GM18520 (cell line): ENCODE results near the gene BCO2.

Experiments used
- ATAC-seq: cut with Tn5 transposase; IDR thresholded peaks from one replicate; pipeline ENCODE4 v1.9.1; 2021; ENCODE audit not compliant: unreplicated experiment

The BCO2 gene

GRCh38 chr11:112213753-112214152 is 38.4 kb downstream of the BCO2 start:
- no peak for ATAC-seq

GRCh38 chr11:112215621-112216020 is 40.3 kb downstream of the BCO2 start:
- ATAC-seq, result no peak

- no peak for ATAC-seq
These were observed 41.3 kb downstream of the BCO2 start for GRCh38 chr11:112216561-112217105.

- ATAC-seq, result peak; percentile 94
These were observed 44.3 kb downstream of the BCO2 start for GRCh38 chr11:112219476-112220232.

GRCh38 chr11:112221274-112221835 is 46.0 kb downstream of the BCO2 start:
- ATAC-seq, result no peak

GRCh38 chr11:112222303-112222702 is 47.0 kb downstream of the BCO2 start:
- ATAC-seq, result no peak

- no peak for ATAC-seq
These were observed 47.8 kb downstream of the BCO2 start for GRCh38 chr11:112223121-112223520.

- ATAC-seq, result no peak
These were observed 48.6 kb downstream of the BCO2 start for GRCh38 chr11:112223754-112224532.

- ATAC-seq, result no peak
These were observed 50.4 kb downstream of the BCO2 start for GRCh38 chr11:112225753-112226061.

GRCh38 chr11:112226062-112226830 is 50.9 kb downstream of the BCO2 start, which contains the start of gene PTS:
Gene PTS, plus strand, starts transcription at chr11:112226428. Its CDS starts 16 bp downstream, at chr11:112226444.
- ATAC-seq, result peak; percentile 91

GRCh38 chr11:112226831-112227401 is 51.6 kb downstream of the BCO2 start:
- peak; percentile 22 for ATAC-seq

- no peak for ATAC-seq
These were observed 52.2 kb downstream of the BCO2 start for GRCh38 chr11:112227471-112227870.

GRCh38 chr11:112228706-112229105 is 53.4 kb downstream of the BCO2 start:
- no peak for ATAC-seq

- ATAC-seq, result no peak
These were observed 53.8 kb downstream of the BCO2 start for GRCh38 chr11:112229159-112229558.

- no peak for ATAC-seq
These were observed 54.6 kb downstream of the BCO2 start for GRCh38 chr11:112229746-112230433.

- no peak for ATAC-seq
These were observed 56.6 kb downstream of the BCO2 start for GRCh38 chr11:112231952-112232351.

- ATAC-seq, result no peak
These were observed 60.6 kb downstream of the BCO2 start for GRCh38 chr11:112235750-112236390.

- no peak for ATAC-seq
These were observed 62.1 kb downstream of the BCO2 start for GRCh38 chr11:112237451-112237850.

GRCh38 chr11:112238041-112238440 is 62.7 kb downstream of the BCO2 start:
- ATAC-seq, result no peak

- no peak for ATAC-seq
These were observed 66.2 kb downstream of the BCO2 start for GRCh38 chr11:112241486-112241885.
